Stimulated activated CD8-positive, alpha-beta memory T cell treated with anti-CD3 and anti-CD28 coated beads, Interleukin-4, amount 100 ng/mL, for 4 hours (primary cell): ENCODE data around the gene TINCR.

Experiments
- DNase-seq, 2 donors: peaks; one replicate each; pipeline ENCODE4 v3.0.0-alpha.2; 2020; ENCODE audit warnings: low read depth in 2 of 2, low spot score in 1 of 2

TINCR gene

GRCh38 chr19:5519076-5519475, 48.7 kb downstream of the TINCR start:
- no peak for DNase-seq

- DNase-seq, result no peak
Observed at GRCh38 chr19:5515737-5516136, 52.0 kb downstream of the TINCR start.

GRCh38 chr19:5514001-5514400, 53.8 kb downstream of the TINCR start:
- no peak for DNase-seq

GRCh38 chr19:5512715-5513114, 55.0 kb downstream of the TINCR start:
- no peak for DNase-seq
